NCI-H128 (cell line): ENCODE results near the gene C4orf50.
"Not testable (repeated sequence)": the region's sequence is repeated elsewhere in the genome, so short reads cannot be mapped to it uniquely, and the experiment has no call there.

ENCODE experiments used
- DNase-seq: peaks from one replicate; lab custom pipeline; 2025; ENCODE audit not compliant: unreplicated experiment; lab: John Stamatoyannopoulos, UW

C4orf50 gene

DNA sequence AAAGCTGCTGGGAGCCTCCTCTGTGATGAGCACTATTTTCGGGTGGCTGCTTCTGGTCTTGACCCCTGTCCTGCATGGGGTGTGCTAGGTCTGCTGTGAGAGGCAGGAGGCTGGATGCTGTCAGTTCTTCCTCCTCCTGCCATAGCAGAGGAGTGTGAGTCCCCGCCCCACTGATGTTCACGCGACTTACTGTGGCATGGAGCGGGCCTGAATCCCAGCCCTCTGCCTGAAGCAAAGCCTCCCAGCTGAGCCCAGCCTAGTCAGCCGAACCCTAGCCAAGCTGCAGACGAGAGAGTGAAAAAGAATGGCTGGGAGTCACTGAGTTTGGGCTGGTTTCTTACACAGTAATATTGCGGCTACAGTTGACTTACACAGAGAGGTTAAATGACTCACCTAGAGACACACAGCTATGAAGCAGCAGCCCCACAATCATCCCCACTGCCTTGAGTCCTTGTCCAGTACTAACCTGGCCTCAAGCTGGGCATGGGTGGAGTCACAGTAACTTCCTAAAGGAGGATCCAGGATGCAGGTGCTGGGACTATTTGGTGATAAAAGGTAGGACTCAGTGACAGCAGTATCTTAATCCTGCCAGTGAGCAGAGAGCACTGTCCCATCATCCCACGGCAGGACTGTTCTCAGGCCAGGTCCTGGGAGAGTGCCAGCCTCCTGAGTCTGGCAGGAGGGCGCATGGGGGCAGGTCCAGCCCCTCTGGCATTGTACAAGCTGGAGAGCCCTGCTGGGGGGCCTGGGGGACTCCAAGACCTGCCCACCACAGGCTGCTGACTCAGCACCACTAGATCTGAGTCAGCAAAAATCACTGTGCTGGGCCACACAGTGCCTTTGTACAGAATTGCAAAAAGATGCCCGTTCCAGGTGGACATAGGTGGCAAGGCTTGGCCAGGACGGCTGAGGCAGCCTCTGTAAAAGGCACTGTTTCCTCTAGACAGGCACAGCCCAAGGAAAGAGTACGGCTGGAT lies 65.0 kb downstream of the C4orf50 start:
- no peak for DNase-seq

DNA sequence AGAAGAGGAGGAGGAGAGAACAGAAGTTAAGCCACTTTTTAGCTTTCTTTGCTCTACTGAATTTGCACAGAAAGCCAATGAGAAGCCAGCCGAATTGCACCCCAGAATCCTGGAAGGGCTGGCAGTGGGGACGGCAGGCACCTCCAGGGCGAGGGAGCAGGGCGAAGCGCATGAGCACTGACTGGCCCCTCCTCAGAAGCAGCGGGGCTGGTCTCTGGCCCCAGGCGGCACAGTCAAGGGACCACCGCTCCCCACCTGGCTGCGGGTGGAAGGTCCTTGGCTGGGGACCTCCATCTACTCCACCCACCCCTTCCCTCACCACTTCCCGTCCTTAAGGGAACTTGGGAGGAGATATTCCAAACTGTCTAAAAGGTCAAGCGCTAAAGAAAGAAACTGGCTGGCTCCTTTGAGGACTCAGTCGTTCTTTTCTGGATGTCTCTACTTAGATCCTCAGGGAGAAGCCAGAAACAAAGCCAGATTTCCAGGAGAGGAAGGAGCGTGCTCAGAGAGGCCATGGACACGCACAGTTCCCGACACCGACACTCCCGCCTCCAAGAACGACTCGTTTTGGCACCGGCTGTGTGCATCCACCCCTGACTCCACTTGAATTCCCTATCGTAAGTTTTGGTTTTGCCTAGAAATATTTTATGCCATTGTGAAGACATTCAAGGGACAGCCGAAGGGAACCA lies 65.8 kb downstream of the C4orf50 start:
- DNase-seq, result no peak

DNA sequence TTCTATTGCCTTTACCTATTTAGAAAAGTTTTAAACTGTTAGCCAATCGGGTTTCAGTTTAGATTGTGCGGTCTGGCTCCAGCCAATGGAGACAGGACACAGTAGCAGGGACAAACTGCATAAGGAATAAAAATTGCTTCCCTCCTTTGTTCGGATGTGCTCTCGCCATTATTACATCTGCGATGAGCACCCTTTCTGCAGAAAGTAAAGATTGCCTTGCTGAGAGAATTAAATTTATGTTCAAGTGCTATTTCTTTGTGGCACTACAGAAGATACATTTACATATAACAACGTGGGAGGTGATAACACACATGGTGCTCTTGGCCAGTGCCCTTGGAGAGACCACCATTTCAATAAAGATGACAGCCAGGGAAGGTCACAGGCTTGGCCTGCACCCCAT lies 71.6 kb downstream of the C4orf50 start:
- not testable (repeated sequence) for DNase-seq

DNA sequence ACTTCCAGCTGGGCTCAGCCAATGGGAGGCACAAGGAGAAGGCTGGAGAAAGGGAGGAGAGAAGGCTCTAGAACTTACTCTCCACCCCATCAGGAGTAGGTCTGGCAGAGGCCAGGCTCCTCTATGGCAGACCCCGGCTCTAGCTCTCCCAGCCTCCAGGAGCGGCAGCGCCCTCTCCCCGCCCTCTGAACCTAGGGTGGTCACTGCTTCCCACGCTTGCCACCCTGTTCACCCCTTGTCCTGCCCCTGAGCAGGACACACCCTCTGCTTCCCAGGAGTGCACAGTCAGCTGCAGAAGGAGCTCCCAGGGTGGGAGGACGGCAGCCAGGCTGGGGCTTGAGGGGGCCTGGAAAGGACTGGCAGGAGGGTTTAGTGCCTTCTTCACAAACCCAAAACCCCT lies 72.3 kb downstream of the C4orf50 start:
- no peak for DNase-seq

DNA sequence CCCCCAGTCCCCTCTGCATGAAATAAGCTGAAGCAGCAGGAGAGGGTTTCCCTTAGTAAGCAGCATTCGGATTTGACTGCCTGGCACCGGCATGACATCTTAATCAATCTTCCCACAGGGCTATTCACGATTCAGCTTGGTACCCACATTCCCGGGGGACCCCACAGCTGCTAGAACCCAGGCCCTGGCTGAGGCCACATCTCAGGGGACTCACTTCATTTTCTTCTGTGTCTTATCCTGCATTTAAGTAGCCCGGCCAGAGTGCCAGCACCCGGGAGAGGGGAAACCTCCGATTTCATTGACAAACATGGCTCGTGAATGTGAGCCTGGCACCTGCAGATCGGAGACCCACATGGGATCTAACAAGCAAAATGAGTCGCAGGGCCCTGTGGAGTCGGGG lies 73.1 kb downstream of the C4orf50 start:
- DNase-seq, result no peak

DNA sequence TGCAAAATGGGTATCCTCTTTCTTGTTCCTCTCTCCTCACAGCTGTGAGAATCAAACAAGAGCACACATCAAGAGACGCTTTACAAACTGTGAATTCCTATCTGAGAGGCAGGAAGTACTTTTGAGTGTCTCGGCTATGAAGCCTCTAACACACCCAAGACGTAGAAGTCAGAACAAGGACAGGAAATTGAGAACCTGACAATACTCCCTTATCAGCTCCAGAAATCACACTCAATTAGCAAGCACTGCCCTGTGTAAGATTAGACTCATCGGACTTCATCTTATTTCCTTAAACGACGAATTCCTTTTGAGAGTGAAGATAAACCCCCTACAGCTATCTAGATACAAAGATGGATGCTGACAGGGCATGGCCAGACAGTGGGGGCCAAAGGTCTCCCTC lies 74.7 kb downstream of the C4orf50 start:
- DNase-seq, result no peak

DNA sequence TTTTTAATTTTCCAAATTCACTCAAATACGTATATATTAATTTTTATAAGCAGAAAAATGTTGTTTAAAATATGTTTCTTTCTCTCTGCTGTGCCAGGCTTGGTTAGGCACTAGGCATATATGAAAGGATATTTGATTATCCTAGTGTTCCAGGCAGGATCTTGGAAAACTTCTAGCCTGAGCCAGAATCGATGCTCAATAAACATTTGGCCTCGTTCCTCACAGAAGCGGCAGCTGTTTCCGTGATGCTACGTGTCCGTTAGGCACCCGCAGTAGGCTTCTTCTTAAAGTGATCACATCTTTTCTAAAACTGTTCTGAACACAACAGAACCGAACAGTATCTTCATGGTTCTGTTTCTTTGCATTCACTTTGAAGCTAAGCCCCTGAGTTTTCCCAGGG lies 75.3 kb downstream of the C4orf50 start:
- no peak for DNase-seq

DNA sequence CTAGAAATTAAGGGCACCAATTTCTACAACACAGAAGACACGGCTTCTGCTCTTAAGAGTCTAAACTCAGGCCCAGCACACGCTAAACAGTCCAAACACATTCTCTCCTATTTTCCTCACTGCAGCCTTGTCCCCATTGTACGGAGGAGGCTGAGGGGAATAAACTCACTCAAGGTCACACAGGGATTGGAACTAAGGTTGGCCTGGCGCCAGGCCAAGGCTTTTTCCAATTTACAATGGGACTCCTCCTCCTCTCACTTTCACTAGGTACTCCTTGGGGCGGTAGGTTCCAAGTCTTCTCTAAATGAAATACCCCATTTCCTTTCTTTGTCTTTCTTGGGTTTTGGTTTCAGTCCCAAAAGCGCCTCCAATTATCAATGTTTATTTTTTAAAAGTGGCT lies 76.6 kb downstream of the C4orf50 start:
- no peak for DNase-seq

DNA sequence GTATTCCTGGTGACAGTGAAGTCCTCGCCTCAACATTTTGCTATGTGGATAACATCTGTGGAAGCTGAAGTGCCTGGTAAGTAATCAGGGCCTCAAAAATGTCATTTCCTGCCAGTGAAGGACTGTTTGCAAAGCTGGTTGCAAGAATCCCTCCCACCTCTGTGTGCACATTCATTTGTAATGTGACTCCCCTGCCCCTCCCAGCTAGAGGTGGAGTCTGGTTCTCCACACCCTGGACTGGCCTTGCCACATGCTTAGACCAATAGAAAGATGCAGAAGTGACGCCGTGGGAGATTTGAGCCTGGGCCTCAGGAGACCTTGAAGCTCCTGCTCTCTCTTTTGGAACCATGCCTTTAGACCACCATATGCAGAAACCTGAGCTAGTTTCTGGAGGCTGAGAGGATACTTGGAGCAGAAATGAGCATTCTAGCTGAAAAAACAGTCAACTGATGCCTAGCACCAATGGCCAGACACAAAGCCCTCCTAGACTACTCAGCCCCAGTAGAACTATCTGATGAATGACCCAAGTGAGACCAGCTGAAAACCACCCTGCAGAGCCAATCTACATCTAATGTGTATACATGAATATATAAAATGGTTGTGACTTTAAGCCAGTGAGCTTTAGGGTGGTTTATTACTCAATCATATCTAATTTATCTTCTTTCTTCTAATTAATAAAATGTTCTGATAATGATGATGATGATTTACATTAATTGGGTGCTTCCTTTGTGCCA lies 77.6 kb downstream of the C4orf50 start:
- no peak for DNase-seq

DNA sequence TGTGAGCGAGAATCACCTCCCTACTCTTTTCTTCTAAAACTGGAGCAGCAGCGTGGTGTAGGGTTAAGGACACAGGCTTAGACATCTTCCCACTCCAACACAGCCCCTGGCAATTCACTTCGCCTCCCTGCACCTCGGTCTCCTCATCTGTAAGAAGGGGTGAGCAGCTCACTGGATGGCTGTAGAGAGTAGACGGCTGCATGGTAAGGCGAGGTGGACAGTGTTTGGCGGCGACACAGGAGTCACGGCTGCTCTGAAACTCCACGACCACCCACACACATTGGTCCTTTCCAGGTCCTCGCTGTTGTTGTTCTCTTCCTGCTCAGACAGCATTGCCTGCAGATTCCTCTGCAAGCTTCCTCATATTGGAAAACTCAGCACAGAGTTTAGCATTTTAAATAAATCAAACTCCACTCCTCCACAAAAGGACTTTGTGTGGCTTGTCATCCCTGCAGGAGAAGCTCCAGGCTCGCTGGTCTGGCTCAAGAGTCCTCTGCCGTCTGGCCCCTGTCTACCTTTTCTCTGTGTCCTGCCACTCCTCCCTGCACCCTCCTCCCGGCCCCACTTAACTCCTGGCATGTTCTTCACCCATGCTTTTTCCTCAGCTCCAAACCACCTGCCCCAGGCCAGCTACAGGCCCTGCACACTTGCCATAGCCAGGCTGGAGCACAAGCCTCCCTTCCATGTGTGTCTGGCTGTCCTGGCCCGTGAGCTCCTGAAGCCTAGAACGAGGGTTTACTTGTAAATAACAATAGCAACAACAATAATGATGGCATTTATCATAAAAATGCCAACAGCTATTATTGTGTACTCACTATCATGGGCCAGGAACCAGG lies 84.0 kb downstream of the C4orf50 start:
- no peak for DNase-seq

DNA sequence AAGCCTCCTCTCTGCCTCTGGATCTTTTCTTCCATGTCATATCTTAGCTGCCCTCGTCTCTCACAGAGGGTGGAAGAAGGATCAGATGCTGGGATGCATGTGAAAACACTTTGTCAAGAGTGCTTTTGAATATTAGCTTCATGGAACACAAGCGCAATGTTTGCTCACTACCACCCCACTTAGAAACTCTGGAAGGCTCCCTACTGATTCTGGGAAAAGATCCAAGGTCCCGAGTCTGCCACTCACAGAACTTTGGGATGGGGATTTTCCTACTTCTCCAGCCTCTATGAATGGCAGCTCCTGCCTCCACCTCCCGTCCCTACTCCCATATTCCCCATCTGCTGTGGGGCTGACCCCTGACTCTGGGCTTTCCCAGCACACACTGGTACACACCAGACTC lies 85.1 kb downstream of the C4orf50 start:
- peak; percentile 76 for DNase-seq

DNA sequence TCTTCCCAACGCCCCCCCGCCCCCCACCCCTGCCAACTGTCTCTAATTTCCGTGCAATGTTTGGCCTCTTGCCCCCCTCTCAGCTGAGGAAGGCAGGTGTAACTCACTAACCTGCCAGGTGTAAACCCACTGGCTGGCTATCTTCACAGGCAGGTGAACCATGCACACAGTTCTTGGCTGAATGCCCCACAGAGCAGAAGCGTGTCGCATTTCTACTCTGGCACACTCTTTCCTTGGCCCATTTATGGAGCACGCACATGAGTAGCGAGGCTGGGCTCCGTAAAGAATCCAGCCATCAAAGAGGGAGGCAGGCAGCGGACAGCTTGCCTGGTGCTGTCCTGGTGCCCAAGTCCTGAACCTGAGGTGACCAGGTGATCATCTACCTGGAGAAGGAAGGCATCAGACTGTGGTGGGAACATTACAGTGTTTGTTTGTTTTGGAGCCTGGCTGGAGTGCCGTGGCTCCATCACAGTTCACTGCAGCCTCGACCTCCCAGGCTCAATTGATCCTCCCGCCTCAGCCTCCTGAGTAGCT lies 86.1 kb downstream of the C4orf50 start:
- DNase-seq, result peak; percentile 53

DNA sequence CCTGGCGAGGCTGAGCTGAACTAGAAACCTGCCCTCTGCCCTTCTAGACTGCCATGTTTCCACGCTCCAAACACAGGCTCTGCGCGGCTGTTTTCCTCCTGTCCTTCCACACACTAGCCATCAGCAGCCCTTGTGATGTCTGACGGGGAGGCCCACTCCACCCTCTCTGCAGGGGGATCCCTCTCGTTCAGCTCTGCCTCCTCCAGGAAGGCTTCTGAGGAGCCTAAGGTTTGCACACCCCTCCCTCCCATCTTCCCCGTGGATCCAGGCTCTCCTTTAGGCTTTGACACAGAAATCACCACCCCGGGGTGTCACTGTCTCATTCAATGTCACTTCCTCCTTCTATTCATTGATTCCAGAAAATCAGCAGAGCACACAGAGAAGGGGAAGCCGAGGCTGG lies 86.7 kb downstream of the C4orf50 start:
- no peak for DNase-seq

DNA sequence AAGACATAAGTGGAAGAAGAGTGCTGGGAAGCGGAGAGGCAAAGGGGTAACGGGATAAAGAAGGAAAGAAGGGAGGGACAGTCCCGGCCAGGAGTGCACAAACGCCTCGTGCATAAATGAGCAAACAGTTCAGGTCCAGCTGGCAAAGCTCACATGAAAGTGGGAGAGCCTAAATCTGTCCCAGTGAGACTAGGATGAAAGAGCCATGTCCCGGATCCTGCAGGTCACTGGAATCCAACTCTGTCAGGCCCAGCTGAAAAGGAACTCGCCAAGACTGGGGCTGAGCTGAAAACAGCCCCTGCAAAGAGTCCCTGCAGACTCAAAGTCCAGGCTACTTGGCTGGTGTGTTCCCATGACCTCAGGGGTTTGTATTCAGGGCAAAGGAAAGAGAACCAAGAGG lies 87.4 kb downstream of the C4orf50 start:
- DNase-seq, result no peak

DNA sequence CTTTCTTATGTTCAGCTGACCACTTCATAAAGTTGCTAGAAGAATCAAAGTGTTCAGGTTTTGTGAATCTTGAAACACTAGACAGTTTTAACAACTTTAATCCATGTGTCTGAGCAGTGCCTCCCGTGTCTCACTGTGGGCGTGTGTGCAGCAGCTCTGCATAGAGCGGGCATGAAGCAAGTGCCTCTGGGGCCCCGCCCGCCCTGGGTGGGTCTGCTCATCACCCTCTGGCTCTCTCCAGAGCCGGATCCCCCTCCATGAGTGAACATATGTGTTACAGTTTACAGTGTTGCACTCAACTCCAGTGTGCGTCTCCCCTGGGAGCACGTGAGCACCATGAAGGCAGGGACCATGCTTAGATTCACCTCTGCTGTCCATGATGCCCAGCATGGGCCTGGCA lies 87.8 kb downstream of the C4orf50 start:
- DNase-seq, result no peak

DNA sequence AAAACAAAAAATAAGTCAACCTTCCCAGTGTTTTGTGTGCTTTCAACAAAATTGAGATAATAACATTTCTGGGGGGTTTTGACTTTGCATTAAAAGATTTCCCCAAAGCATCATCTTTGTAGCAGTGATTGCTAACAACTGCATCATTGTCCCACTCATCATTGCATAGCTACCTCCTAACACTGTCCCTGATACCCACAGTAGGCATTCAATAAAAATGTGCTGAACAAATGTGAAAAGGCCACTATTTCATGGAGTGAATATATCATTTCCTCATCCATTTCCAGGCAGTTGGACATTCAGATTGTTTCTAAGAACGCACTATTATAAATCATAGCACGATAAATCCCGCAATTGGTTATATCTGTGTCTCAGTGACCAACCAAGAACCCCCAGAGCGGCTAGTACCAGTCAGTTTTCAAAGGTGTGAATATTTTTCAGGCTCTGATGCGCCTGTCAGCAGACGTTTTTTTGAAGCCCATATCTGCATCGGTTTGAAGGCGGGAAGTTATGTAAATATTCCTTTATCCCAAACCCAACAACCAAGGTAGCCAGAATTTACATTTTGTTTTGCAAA lies 89.3 kb downstream of the C4orf50 start:
- no peak for DNase-seq

DNA sequence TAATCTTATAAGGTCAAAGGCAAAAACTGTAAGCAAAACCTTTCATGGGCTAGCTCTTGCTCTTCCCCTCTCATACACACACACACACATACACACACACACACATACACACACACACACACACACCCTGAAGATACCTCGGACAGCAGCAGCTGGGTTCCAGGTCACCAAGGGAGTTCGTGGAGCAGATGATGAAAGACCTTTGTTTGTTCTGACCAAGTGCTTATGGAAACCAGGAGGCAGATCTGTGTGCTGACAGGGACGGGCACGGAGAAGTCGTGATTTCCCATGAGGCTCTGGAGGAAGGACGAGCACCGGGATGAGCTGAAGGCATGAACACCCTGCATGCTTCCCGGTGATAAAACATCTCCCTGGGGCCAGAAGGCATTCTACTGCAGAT lies 90.0 kb downstream of the C4orf50 start:
- DNase-seq, result no peak

DNA sequence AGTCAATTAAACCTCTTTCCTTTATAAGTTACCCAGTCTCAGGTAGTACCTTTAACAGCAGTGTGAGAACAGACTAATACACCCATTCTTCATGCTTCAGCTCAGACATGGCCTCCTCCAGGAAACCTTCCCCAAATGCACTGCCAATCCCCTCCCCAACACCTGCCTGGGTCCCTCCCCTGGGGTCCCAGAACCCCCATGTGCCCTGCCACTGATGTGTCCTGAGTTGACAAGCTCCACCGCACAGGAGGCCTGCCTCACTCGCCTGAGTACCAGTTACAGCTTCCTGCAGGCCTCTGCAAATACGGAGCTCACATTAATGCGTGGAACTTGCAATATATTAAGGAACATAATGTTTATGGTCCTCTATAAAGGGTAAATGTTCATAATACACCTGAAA lies 90.5 kb downstream of the C4orf50 start:
- no peak for DNase-seq

DNA sequence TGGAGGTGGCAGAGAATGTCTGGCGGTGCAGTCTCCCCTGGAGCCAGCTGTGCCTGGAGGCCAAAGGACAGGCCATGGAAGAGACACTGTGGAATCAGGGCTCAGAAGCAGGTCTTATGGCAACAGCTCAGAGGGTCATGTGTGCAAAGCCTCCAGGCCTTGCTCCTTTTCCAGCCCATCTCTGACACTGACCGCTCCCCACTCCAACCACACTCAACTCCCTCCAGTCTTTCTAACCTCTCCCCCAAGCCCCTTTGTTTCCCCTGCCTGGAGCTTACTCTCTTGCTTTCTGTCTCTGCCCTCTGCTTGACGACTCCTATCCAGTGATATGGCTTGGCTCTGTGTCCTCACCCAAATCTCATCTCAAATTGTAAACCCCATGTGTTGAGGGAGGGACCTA lies 91.1 kb downstream of the C4orf50 start:
- no peak for DNase-seq

DNA sequence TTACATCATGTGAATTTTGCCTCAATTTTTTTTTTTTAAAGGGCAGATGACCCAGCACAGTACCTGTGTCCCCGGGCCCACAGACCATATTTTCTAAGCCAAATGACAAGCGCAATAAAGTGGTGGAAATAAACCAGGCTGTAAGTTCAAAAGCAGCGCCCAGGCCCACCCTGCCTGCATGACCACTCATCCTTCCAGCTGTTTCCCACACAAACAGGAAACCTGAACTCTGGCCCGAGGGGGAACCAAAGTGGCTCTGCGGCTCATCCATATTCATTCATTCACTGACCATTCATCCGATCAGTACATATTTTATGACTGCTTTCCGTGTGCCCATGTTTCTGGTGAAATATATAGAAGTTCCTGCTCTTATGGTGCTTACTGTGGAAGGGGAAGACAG lies 91.6 kb downstream of the C4orf50 start:
- DNase-seq, result no peak
